DOHH2 (cell line): ENCODE measurements around the gene PAPPA2.

Source experiments
- H3F3A ChIP-seq: fragments of 200-600 bp; sonication (generic), shearing (Covaris generic); 2 replicates; pipeline ENCODE4 v1.6.0; 2016; ENCODE audit warnings: antibody characterized with exemption, mild to moderate bottlenecking; ENCODE audit not compliant: control insufficient read depth, insufficient read depth
- H3K27ac ChIP-seq: fragments of 200-600 bp; sonication (generic); 2 replicates; pipeline ENCODE4 v1.5.1; 2014; ENCODE audit warnings: low read depth, mild to moderate bottlenecking, low read length, moderate library complexity
- H3K27me3 ChIP-seq: fragments of 200-600 bp; sonication (generic); 2 replicates; pipeline ENCODE4 v1.6.1; 2014; ENCODE audit warnings: mild to moderate bottlenecking, low read length, mixed read lengths; ENCODE audit not compliant: control insufficient read depth
- H3K36me3 ChIP-seq: fragments of 200-600 bp; sonication (generic); 2 replicates; pipeline ENCODE4 v1.6.1; 2014; ENCODE audit warnings: mild to moderate bottlenecking, low read length, moderate library complexity, mixed read lengths; ENCODE audit not compliant: control insufficient read depth
- H3K4me1 ChIP-seq: fragments of 200-600 bp; sonication (generic); 2 replicates; pipeline ENCODE4 v1.6.1; 2014; ENCODE audit warnings: mild to moderate bottlenecking, low read length, mixed read lengths; ENCODE audit not compliant: control insufficient read depth
- H3K4me2 ChIP-seq: fragments of 200-600 bp; sonication (generic); 2 replicates; pipeline ENCODE4 v1.6.0; 2014; ENCODE audit warnings: mild to moderate bottlenecking, low read length, moderate library complexity
- H3K4me3 ChIP-seq: fragments of 200-600 bp; sonication (generic); 2 replicates; pipeline ENCODE4 v1.5.1; 2014; ENCODE audit warnings: mild to moderate bottlenecking, low read length, mixed read lengths
- H3K79me2 ChIP-seq: fragments of 200-600 bp; sonication (generic); 2 replicates; pipeline ENCODE4 v1.6.1; 2014; ENCODE audit warnings: mild to moderate bottlenecking, low read length, mixed read lengths; ENCODE audit not compliant: control insufficient read depth
- H3K9me2 ChIP-seq: fragments of 200-600 bp; sonication (generic); replicated peaks from 2 replicates; pipeline ENCODE4 v1.6.1; 2014; ENCODE audit warnings: mild to moderate bottlenecking, low read length, mixed read lengths; ENCODE audit not compliant: control insufficient read depth
- H3K9me3 ChIP-seq: fragments of 200-600 bp; sonication (generic); 2 replicates; pipeline ENCODE4 v1.6.1; 2014; ENCODE audit warnings: antibody characterized with exemption, low read length, mixed read lengths; ENCODE audit not compliant: control insufficient read depth, insufficient read depth
- H4K20me1 ChIP-seq: fragments of 200-600 bp; sonication (generic); 2 replicates; pipeline ENCODE4 v1.6.0; 2014; ENCODE audit warnings: low read depth, mild to moderate bottlenecking, antibody characterized with exemption, low read length, moderate library complexity; ENCODE audit not compliant: control insufficient read depth, insufficient read depth
- CTCF ChIP-seq: fragments of 200-600 bp; sonication (generic); IDR thresholded peaks from one replicate; pipeline ENCODE4 v1.5.1; 2014; ENCODE audit warnings: antibody characterized with exemption, mild to moderate bottlenecking, low read depth, low read length; ENCODE audit not compliant: poor library complexity, severe bottlenecking
- EZH2phosphoT487 ChIP-seq: fragments of 200-600 bp; sonication (generic); IDR thresholded peaks from 2 replicates; pipeline ENCODE4 v1.6.1; 2017; ENCODE audit warnings: borderline replicate concordance, mild to moderate bottlenecking, antibody characterized with exemption, low read length, moderate library complexity, mixed read lengths

The PAPPA2 gene

GRCh38 chr1:176803596-176803995, 340.6 kb downstream of the PAPPA2 start:
- Histone ChIP-seq H3K27me3 (no peaks in the 10 kb centered on the region), H3K4me1 (no peaks in the 10 kb centered on the region), H3K27ac (no peak overlapping the region), H4K20me1 (no peaks in the 10 kb centered on the region), H3K9me3 (no peaks in the 10 kb centered on the region), H3K4me2 (no peak overlapping the region), H3F3A (no peaks in the 10 kb centered on the region), H3K79me2 (no peaks in the 10 kb centered on the region), H3K4me3 (no peak overlapping the region), H3K36me3 (no peaks in the 10 kb centered on the region), H3K9me2 (no peaks in the 10 kb centered on the region)
- no peak for TF ChIP-seq EZH2phosphoT487
- no peak for TF ChIP-seq CTCF

GRCh38 chr1:176809292-176809691, 346.3 kb downstream of the PAPPA2 start:
- no peaks in the 10 kb centered on the region for H4K20me1 ChIP-seq
- no peaks in the 10 kb centered on the region for H3K4me1 ChIP-seq
- TF ChIP-seq CTCF (no peak), EZH2phosphoT487 (no peak)
- H3F3A ChIP-seq: no peaks in the 10 kb centered on the region
- no peak overlapping the region for H3K27ac ChIP-seq
- no peaks in the 10 kb centered on the region for H3K36me3 ChIP-seq
- H3K27me3 ChIP-seq: no peaks in the 10 kb centered on the region
- H3K79me2 ChIP-seq: no peaks in the 10 kb centered on the region
- no peaks in the 10 kb centered on the region for H3K9me3 ChIP-seq
- no peak overlapping the region for H3K4me3 ChIP-seq
- H3K9me2 ChIP-seq: no peaks in the 10 kb centered on the region
- H3K4me2 ChIP-seq: no peak overlapping the region

GRCh38 chr1:176811511-176812288, 348.7 kb downstream of the PAPPA2 start:
- Histone ChIP-seq H3K4me1 (no peaks in the 10 kb centered on the region), H3K27ac (no peak overlapping the region), H3K36me3 (no peaks in the 10 kb centered on the region), H4K20me1 (no peaks in the 10 kb centered on the region), H3K9me2 (no peaks in the 10 kb centered on the region), H3K79me2 (no peaks in the 10 kb centered on the region), H3K4me3 (no peak overlapping the region), H3K4me2 (no peak overlapping the region), H3K27me3 (no peaks in the 10 kb centered on the region), H3F3A (no peaks in the 10 kb centered on the region), H3K9me3 (no peaks in the 10 kb centered on the region)
- no peak for TF ChIP-seq CTCF
- no peak for TF ChIP-seq EZH2phosphoT487
